Naive B cell (primary cell): ENCODE data around the gene JAK1. TPM values are rescaled to one million over a fixed set of nuclear protein-coding genes. Genes with fewer than 3 reads are reported as not detected.
"Not testable (repeated sequence)": the region's sequence is repeated elsewhere in the genome, so short reads cannot be mapped to it uniquely, and the experiment has no call there.

Experiments used
- ATAC-seq, 2 donors: fragments of 150-1000 bp; cut with Tn5 transposase; 2 replicates each; pipeline ENCODE4 v1.10.0; 2021; ENCODE audit warnings: low read depth in 2 of 2, mild to moderate bottlenecking in 2 of 2, moderate library complexity in 2 of 2
- DNase-seq: peaks from one replicate; pipeline ENCODE4 v3.0.0; 2022
- H3K27ac Mint-ChIP-seq, 6 donors: one replicate each; pipeline ENCODE4 v1.8.0; 2020 to 2022; ENCODE audit warnings: mild to moderate bottlenecking in 6 of 6, mixed read lengths in 6 of 6, moderate library complexity in 5 of 6, inconsistent platforms in 2 of 6
- H3K27me3 Mint-ChIP-seq, 3 donors: one replicate each; pipeline ENCODE4 v1.8.0; 2021 to 2022; ENCODE audit warnings: mixed read lengths in 3 of 3, mild to moderate bottlenecking in 1 of 3
- H3K36me3 Mint-ChIP-seq, 2 donors: one replicate each; pipeline ENCODE4 v1.8.0; 2020 to 2022; ENCODE audit warnings: mixed read lengths in 2 of 2, inconsistent platforms in 1 of 2, mild to moderate bottlenecking in 1 of 2
- H3K4me1 Mint-ChIP-seq, 3 donors: one replicate each; pipeline ENCODE4 v1.8.0; 2020 to 2022; ENCODE audit warnings: mixed read lengths in 3 of 3, inconsistent platforms in 1 of 3, mild to moderate bottlenecking in 1 of 3, moderate library complexity in 1 of 3
- H3K4me3 Mint-ChIP-seq, 8 donors: one replicate each; pipeline ENCODE4 v1.8.0; 2020 to 2022; ENCODE audit warnings: mild to moderate bottlenecking in 8 of 8, mixed read lengths in 8 of 8, moderate library complexity in 8 of 8, inconsistent platforms in 2 of 8
- H3K9me3 Mint-ChIP-seq, 7 donors: one replicate each; pipeline ENCODE4 v1.8.0; 2020 to 2022; ENCODE audit warnings: mixed read lengths in 7 of 7, mild to moderate bottlenecking in 5 of 7, inconsistent platforms in 2 of 7, moderate library complexity in 1 of 7
- polyA plus RNA-seq, 6 donors: library from polyadenylated mRNA; unstranded; fragments of 300-500 nt; fragmentation: Illumina TruSeq; gene quantifications; one replicate each; pipeline ENCODE4 v1.2.3, GENCODE V29; 2021; ENCODE audit warnings: low read depth in 6 of 6

JAK1 gene
- polyA plus RNA-seq, 6 donors from 2014 or later = 182 to 259 (median 194) TPM

- H3K4me3 Mint-ChIP-seq = peak overlapping the region in 1 of 8 donors; percentile 47
- H3K9me3 Mint-ChIP-seq = no peaks in the 10 kb centered on the region
- no peaks in the 10 kb centered on the region for H3K27me3 Mint-ChIP-seq
- ATAC-seq = no peak
- peaks cover 70 to 90% (median 77%) of the 10 kb centered on the region in 3 donors for H3K4me1 Mint-ChIP-seq
- peak overlapping the region in 2 of 6 donors; percentile 40 to 47 for H3K27ac Mint-ChIP-seq
- DNase-seq = no peak
- H3K36me3 Mint-ChIP-seq = no peaks in the 10 kb centered on the region
Measured at GRCh38 chr1:64936956-64937355, 29.4 kb downstream of the JAK1 start.

DNA sequence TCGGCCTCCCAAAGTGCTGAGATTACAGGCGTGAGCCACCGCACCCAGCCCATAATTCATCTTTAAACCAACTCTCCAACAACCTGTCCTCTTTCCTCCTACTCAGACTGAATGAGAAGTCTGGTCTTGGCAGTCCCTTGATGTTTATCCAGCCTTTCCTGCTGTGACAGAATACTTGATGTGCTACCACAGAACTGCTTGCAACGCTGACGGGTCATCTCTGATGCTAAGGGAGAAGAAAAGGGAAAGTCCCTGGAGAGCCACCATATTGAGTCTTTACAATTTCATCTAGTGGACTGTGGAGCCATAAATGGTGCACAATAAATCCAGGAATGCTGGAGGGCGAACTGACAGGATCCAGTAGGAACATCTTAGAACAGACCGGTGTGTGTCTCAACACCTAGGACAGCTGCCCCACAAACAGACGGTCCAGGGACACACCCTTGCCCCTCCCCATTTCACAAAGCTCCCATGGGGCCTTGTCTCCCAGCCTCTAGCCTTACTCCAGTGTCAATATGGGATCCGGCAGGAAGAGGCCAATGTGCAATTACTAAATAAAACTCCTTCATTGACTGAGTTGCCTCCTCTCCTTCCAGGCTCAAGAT lies 30.7 kb downstream of the JAK1 start:
- peaks cover 0 to 6% of the 10 kb centered on the region in 2 donors for H3K36me3 Mint-ChIP-seq
- ATAC-seq (no peak), DNase-seq (no peak)
- H3K4me3 Mint-ChIP-seq = peak overlapping the region in 5 of 8 donors; percentile 20 to 65 (median 53)
- H3K9me3 Mint-ChIP-seq = peaks cover 0 to under 1% (median 0%) of the 10 kb centered on the region in 7 donors
- peaks cover 72 to 90% (median 85%) of the 10 kb centered on the region in 3 donors for H3K4me1 Mint-ChIP-seq
- no peaks in the 10 kb centered on the region for H3K27me3 Mint-ChIP-seq
- peak overlapping the region in 2 of 6 donors; percentile 36 to 42 for H3K27ac Mint-ChIP-seq

DNA sequence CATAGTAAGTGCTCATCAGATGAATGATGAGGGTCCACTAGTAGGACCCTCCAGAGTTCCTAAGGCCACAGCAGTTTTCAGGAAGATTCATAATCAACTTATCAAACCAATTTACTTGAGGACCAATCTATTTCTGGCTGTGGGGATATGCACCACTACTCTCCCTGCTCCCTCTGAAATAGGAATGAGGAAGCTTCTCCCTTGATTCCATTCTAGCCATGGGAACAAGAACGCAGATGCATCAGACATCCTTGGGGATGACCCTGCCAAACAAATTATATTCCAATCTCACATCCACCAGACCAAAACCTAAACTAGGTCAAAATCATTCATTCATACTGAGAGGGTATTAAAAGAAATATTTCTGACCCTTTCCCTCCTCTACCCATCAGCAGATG lies 31.5 kb downstream of the JAK1 start:
- DNase-seq (no peak), ATAC-seq (no peak)
- peaks cover 0 to 5% (median under 1%) of the 10 kb centered on the region in 7 donors for H3K9me3 Mint-ChIP-seq
- peak overlapping the region in 6 of 8 donors; percentile 18 to 76 (median 60) for H3K4me3 Mint-ChIP-seq
- H3K27me3 Mint-ChIP-seq = no peaks in the 10 kb centered on the region
- H3K27ac Mint-ChIP-seq = peak overlapping the region in 2 of 6 donors; percentile 46 to 76
- peaks cover 75 to 89% (median 82%) of the 10 kb centered on the region in 3 donors for H3K4me1 Mint-ChIP-seq
- H3K36me3 Mint-ChIP-seq = peaks cover 0 to 6% of the 10 kb centered on the region in 2 donors

DNA sequence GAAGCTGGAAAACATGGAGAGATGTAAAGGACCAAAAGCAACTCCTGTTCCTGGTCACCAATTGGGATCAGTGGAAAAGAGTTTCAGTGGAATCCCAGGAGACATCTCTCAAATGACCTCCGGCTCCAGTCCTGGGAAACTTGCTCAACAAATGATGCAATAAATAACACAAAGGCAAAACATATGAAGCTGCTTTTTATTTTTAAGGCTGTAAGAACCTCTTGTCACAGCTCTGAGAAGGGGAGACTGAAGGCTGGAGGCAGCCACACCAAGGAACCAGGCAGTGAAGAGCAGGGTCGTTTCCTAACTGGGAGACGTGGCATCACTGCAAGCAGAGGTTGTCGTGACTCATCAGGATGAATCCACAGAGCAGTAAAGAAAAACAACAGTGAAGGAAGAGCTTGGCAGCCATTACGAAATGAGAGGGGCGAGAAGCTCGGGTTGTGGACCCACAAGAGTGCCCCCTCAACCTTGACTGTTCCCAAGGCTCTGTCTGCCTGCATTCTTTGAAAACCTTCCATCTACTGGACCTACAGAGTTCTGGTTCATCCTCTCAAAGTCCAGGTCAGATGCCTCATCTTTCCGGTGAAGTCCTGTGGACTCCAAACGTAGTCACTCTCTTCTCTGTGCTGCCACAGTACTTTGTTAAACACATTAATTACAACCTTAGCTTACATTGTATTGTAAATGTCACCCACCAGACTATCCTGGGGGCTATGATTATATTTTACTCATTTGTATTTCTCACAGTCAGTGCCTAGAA lies 32.1 kb downstream of the JAK1 start:
- H3K9me3 Mint-ChIP-seq = peaks cover 0 to 6% (median 2%) of the 10 kb centered on the region in 7 donors
- H3K27ac Mint-ChIP-seq = peak overlapping the region in 5 of 6 donors; percentile 8 to 90 (median 46)
- peaks cover 0 to 6% of the 10 kb centered on the region in 2 donors for H3K36me3 Mint-ChIP-seq
- H3K27me3 Mint-ChIP-seq = no peaks in the 10 kb centered on the region
- no peak for ATAC-seq
- H3K4me3 Mint-ChIP-seq = peak overlapping the region in 7 of 8 donors; percentile 61 to 82 (median 75)
- peaks cover 75 to 91% (median 84%) of the 10 kb centered on the region in 3 donors for H3K4me1 Mint-ChIP-seq
- DNase-seq = no peak

GRCh38 chr1:64933296-64934070 lies 32.9 kb downstream of the JAK1 start:
- Mint-ChIP-seq H3K27me3 (no peaks in the 10 kb centered on the region), H3K4me3 (peak overlapping the region; percentile 1 to 82 (median 64)), H3K4me1 (peaks cover 69 to 91% (median 84%) of the 10 kb centered on the region in 3 donors), H3K27ac (peak overlapping the region; percentile 26 to 84 (median 54)), H3K9me3 (peaks cover 0 to 6% (median 2%) of the 10 kb centered on the region in 7 donors), H3K36me3 (peaks cover 0 to 6% of the 10 kb centered on the region in 2 donors)
- ATAC-seq = peak; percentile 82
- peak; percentile 31 for DNase-seq

GRCh38 chr1:64932962-64933295 lies 33.4 kb downstream of the JAK1 start:
- peaks cover 0 to 6% of the 10 kb centered on the region in 2 donors for H3K36me3 Mint-ChIP-seq
- ATAC-seq = no peak
- H3K9me3 Mint-ChIP-seq = peaks cover 0 to 6% (median 2%) of the 10 kb centered on the region in 7 donors
- peak overlapping the region in 5 of 6 donors; percentile 26 to 79 (median 45) for H3K27ac Mint-ChIP-seq
- no peaks in the 10 kb centered on the region for H3K27me3 Mint-ChIP-seq
- peak overlapping the region in 6 of 8 donors; percentile 61 to 82 (median 66) for H3K4me3 Mint-ChIP-seq
- H3K4me1 Mint-ChIP-seq = peaks cover 71 to 91% (median 84%) of the 10 kb centered on the region in 3 donors
- no peak for DNase-seq

- H3K27ac Mint-ChIP-seq = not testable (repeated sequence)
Measured at GRCh38 chr1:64930640-64931039, 35.7 kb downstream of the JAK1 start.

GRCh38 chr1:64929221-64929620 lies 37.1 kb downstream of the JAK1 start:
- H3K4me3 Mint-ChIP-seq = peak overlapping the region in 1 of 8 donors; percentile 46
- ATAC-seq = no peak
- H3K27ac Mint-ChIP-seq = no peak overlapping the region
- peaks cover 80 to 93% (median 88%) of the 10 kb centered on the region in 3 donors for H3K4me1 Mint-ChIP-seq
- peaks cover 0 to 6% (median 2%) of the 10 kb centered on the region in 7 donors for H3K9me3 Mint-ChIP-seq
- no peaks in the 10 kb centered on the region for H3K27me3 Mint-ChIP-seq
- peaks cover 6 to 12% of the 10 kb centered on the region in 2 donors for H3K36me3 Mint-ChIP-seq
- DNase-seq = no peak

More at GRCh38 chr1:64930640-64931039, 35.7 kb downstream of the JAK1 start:
- Mint-ChIP-seq H3K36me3 (peaks cover 6 to 12% of the 10 kb centered on the region in 2 donors), H3K4me1 (peaks cover 81 to 93% (median 88%) of the 10 kb centered on the region in 3 donors)
- not testable (repeated sequence) for DNase-seq, H3K4me3 Mint-ChIP-seq, ATAC-seq, H3K9me3 Mint-ChIP-seq, H3K27me3 Mint-ChIP-seq

- H3K27ac Mint-ChIP-seq = peak overlapping the region in 1 of 6 donors; percentile 28
- peaks cover 80 to 90% (median 87%) of the 10 kb centered on the region in 3 donors for H3K4me1 Mint-ChIP-seq
- peaks cover 0 to 6% (median 2%) of the 10 kb centered on the region in 7 donors for H3K9me3 Mint-ChIP-seq
- no peaks in the 10 kb centered on the region for H3K27me3 Mint-ChIP-seq
- peak overlapping the region in 3 of 8 donors; percentile 30 to 46 (median 32) for H3K4me3 Mint-ChIP-seq
- DNase-seq (no peak), ATAC-seq (no peak)
- H3K36me3 Mint-ChIP-seq = peaks cover 6 to 12% of the 10 kb centered on the region in 2 donors
Measured at GRCh38 chr1:64928325-64928724, 38.0 kb downstream of the JAK1 start.

GRCh38 chr1:64925594-64925993 lies 40.8 kb downstream of the JAK1 start:
- DNase-seq (no peak), ATAC-seq (no peak)
- Mint-ChIP-seq H3K36me3 (peaks cover 0 to 12% of the 10 kb centered on the region in 2 donors), H3K4me1 (peaks cover 86 to 96% (median 91%) of the 10 kb centered on the region in 3 donors), H3K9me3 (peaks cover 0 to 6% (median under 1%) of the 10 kb centered on the region in 7 donors), H3K4me3 (peak overlapping the region in 2 of 8 donors; percentile 4 to 61), H3K27me3 (no peaks in the 10 kb centered on the region), H3K27ac (peak overlapping the region in 4 of 6 donors; percentile 19 to 87 (median 68))

DNA sequence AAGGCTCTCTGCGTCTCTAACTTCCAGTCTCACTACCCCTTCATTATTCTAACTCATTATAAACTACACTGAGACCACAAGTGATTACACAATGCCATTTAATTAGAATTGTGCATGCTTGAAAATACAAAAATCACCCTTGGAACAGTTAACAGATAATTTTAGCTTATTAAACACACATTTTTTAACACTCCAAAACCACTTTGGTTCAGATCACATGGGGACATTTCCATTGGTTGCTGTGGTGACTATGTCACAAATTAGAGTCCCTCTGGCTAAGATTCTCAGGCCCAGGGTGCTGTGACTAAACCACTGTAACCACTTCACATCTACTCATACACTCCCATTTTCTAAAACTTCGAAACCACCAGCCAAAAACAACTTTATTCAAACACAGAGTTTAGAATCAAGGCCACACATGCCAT lies 43.0 kb downstream of the JAK1 start:
- H3K27ac Mint-ChIP-seq = peak overlapping the region in 3 of 6 donors; percentile 34 to 78 (median 57)
- peak overlapping the region in 3 of 8 donors; percentile 5 to 44 (median 22) for H3K4me3 Mint-ChIP-seq
- H3K36me3 Mint-ChIP-seq = peaks cover 0 to 12% of the 10 kb centered on the region in 2 donors
- DNase-seq = no peak
- H3K27me3 Mint-ChIP-seq = no peaks in the 10 kb centered on the region
- ATAC-seq = no peak
- H3K4me1 Mint-ChIP-seq = peaks cover 78 to 97% (median 91%) of the 10 kb centered on the region in 3 donors
- no peaks in the 10 kb centered on the region for H3K9me3 Mint-ChIP-seq

DNA sequence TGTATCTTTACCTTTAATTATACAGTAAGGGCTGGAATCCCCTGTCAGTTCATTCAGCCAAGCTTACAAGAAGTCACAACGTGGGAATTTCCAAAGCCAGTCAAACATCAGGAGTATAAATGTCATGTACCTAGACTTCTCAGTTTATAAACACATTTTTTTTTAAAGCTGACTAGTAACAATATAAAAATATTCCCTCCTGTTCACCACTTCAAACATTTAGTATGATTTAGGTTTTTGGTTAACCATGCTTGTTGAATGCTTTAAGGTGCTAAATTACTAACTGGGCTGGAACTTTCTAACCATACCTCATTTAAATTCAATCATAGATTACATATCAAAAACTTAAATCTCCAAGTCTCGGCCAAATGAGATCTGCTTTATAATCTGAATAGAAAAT lies 44.0 kb downstream of the JAK1 start:
- H3K27ac Mint-ChIP-seq = peak overlapping the region in 5 of 6 donors; percentile 23 to 78 (median 57)
- no peaks in the 10 kb centered on the region for H3K27me3 Mint-ChIP-seq
- ATAC-seq (peak in 1 of 2 donors; percentile 30), DNase-seq (no peak)
- peak overlapping the region in 3 of 8 donors; percentile 1 to 44 (median 18) for H3K4me3 Mint-ChIP-seq
- peaks cover 0 to 11% of the 10 kb centered on the region in 2 donors for H3K36me3 Mint-ChIP-seq
- no peaks in the 10 kb centered on the region for H3K9me3 Mint-ChIP-seq
- peaks cover 78 to 97% (median 91%) of the 10 kb centered on the region in 3 donors for H3K4me1 Mint-ChIP-seq
